Activated naive CD4-positive, alpha-beta T cell (primary cell): Measurements from ENCODE around the gene TDP1.
A peak's percentile ranks its signal among the peaks of the same experiment; 100 is the strongest.
"Not testable (repeated sequence)": the region's sequence is repeated elsewhere in the genome, so short reads cannot be mapped to it uniquely, and the experiment has no call there.

ENCODE experiments used
- DNase-seq, 4 experiments: peaks; one replicate each; lab custom pipeline; 2025; lab: John Stamatoyannopoulos, UW

The TDP1 gene

GRCh38 chr14:90049390-90049789, 93.7 kb downstream of the TDP1 start:
- no peak for DNase-seq

- no peak for DNase-seq
Observed at GRCh38 chr14:90050271-90050670, 94.5 kb downstream of the TDP1 start.

GRCh38 chr14:90053044-90053443, 97.3 kb downstream of the TDP1 start:
- DNase-seq = no peak

- DNase-seq = no peak
Observed at GRCh38 chr14:90054803-90055202, 99.1 kb downstream of the TDP1 start.

- no peak for DNase-seq
Observed at GRCh38 chr14:90056826-90057225, 101.1 kb downstream of the TDP1 start.

- no peak for DNase-seq
Observed at GRCh38 chr14:90058876-90059458, 103.2 kb downstream of the TDP1 start.

GRCh38 chr14:90060312-90060964, 104.7 kb downstream of the TDP1 start:
- DNase-seq = peak in 1 of 4 experiments; percentile 9

GRCh38 chr14:90060965-90061684, 105.4 kb downstream of the TDP1 start:
- DNase-seq = no peak

- no peak for DNase-seq
Observed at GRCh38 chr14:90061685-90062126, 106.0 kb downstream of the TDP1 start, which contains the start of gene KCNK13. Gene KCNK13 (plus strand): TSS chr14:90061994. CDS start chr14:90062206, 212 bp downstream.

GRCh38 chr14:90062127-90062794, 106.5 kb downstream of the TDP1 start:
- DNase-seq = no peak

- no peak for DNase-seq
Observed at GRCh38 chr14:90062822-90063539, 107.3 kb downstream of the TDP1 start.

- no peak for DNase-seq
Observed at GRCh38 chr14:90072350-90072749, 116.6 kb downstream of the TDP1 start.

- no peak for DNase-seq
Observed at GRCh38 chr14:90079576-90079975, 123.8 kb downstream of the TDP1 start.

- no peak for DNase-seq
Observed at GRCh38 chr14:90087433-90087832, 131.7 kb downstream of the TDP1 start.

GRCh38 chr14:90088176-90088575, 132.4 kb downstream of the TDP1 start:
- no peak for DNase-seq

GRCh38 chr14:90089486-90089885, 133.8 kb downstream of the TDP1 start:
- DNase-seq = not testable (repeated sequence)

- no peak for DNase-seq
Observed at GRCh38 chr14:90091393-90091792, 135.7 kb downstream of the TDP1 start.

- DNase-seq = no peak
Observed at GRCh38 chr14:90093942-90094595, 138.3 kb downstream of the TDP1 start.
